CD14-positive monocyte (primary cell): ENCODE results near the gene SLC37A2. TPM values are rescaled to one million over a fixed set of nuclear protein-coding genes. Genes with fewer than 3 reads are reported as not detected.
A peak's percentile ranks its signal among the peaks of the same experiment; 100 is the strongest.

ENCODE experiments used
- DNase-seq, 3 donors: peaks; one replicate each; pipeline ENCODE4 v3.0.0-alpha.2; 2011 to 2022
- H2AFZ ChIP-seq: 2 replicates; pipeline ENCODE4 v1.6.0; 2012; ENCODE audit warnings: mild to moderate bottlenecking, low read depth, low read length, inconsistent platforms; ENCODE audit not compliant: insufficient read depth, poor library complexity, severe bottlenecking
- H3K27ac ChIP-seq, 2 donors: 1 replicate in 1 of 2; 2 replicates in 1 of 2; pipeline ENCODE4 v1.5.1; 2012 to 2013; ENCODE audit warnings: low read length in 2 of 2, control low read depth in 1 of 2, inconsistent platforms in 1 of 2, low read depth in 1 of 2, mild to moderate bottlenecking in 1 of 2
- H3K27me3 ChIP-seq, 2 donors: one replicate each; pipeline versions ENCODE4 v1.6.0 to v1.6.1; 2011 to 2013; ENCODE audit warnings: low read length in 2 of 2; ENCODE audit not compliant: control insufficient read depth in 2 of 2, insufficient read depth in 2 of 2
- H3K36me3 ChIP-seq, 2 donors: replicated peaks in 1 of 2; 1 replicate in 1 of 2; 2 replicates in 1 of 2; pipeline versions ENCODE4 v1.5.1 to v1.6.1; 2012 to 2013; ENCODE audit warnings: low read length in 2 of 2, control low read depth in 1 of 2, inconsistent platforms in 1 of 2, mild to moderate bottlenecking in 1 of 2; ENCODE audit not compliant: insufficient read depth in 2 of 2, control insufficient read depth in 1 of 2
- H3K4me1 ChIP-seq, 2 donors: 1 replicate in 1 of 2; 2 replicates in 1 of 2; pipeline versions ENCODE4 v1.5.1 to v1.6.1; 2012 to 2013; ENCODE audit warnings: low read length in 2 of 2, control low read depth in 1 of 2, inconsistent platforms in 1 of 2, mild to moderate bottlenecking in 1 of 2, moderate library complexity in 1 of 2; ENCODE audit not compliant: insufficient read depth in 2 of 2, control insufficient read depth in 1 of 2
- H3K4me2 ChIP-seq: replicated peaks from 2 replicates; pipeline ENCODE3; 2012; ENCODE audit warnings: low read length, moderate library complexity, mild to moderate bottlenecking; ENCODE audit not compliant: poor library complexity, severe bottlenecking; ENCODE audit errors: extremely low read depth
- H3K4me3 ChIP-seq, 3 experiments: fragments of 200-600 bp in 1 of 3; sonication (generic) in 1 of 3; replicated peaks in 1 of 3; 1 replicate in 2 of 3; 2 replicates in 1 of 3; pipeline ENCODE4 v1.5.1; 2011 to 2013; ENCODE audit warnings: low read length in 3 of 3, mild to moderate bottlenecking in 3 of 3, control low read depth in 2 of 3, low read depth in 2 of 3, inconsistent platforms in 1 of 3, moderate library complexity in 1 of 3
- H3K79me2 ChIP-seq: 2 replicates; pipeline ENCODE4 v1.6.0; 2012; ENCODE audit warnings: mild to moderate bottlenecking, control low read depth, inconsistent platforms, low read length, moderate library complexity; ENCODE audit not compliant: insufficient read depth
- H3K9ac ChIP-seq: 2 replicates; pipeline ENCODE4 v1.6.0; 2017; ENCODE audit warnings: low read length, mild to moderate bottlenecking; ENCODE audit not compliant: insufficient read depth, poor library complexity, severe bottlenecking
- H3K9me3 ChIP-seq, 2 donors: replicated peaks in 1 of 2; 1 replicate in 1 of 2; 2 replicates in 1 of 2; pipeline versions ENCODE4 v1.5.1 to v1.6.1; 2012 to 2013; ENCODE audit warnings: low read length in 2 of 2, control low read depth in 1 of 2; ENCODE audit not compliant: control insufficient read depth in 1 of 2, insufficient read depth in 1 of 2
- H4K20me1 ChIP-seq: 2 replicates; pipeline ENCODE4 v1.6.0; 2012; ENCODE audit warnings: mild to moderate bottlenecking, low read length, control low read depth, moderate library complexity; ENCODE audit not compliant: insufficient read depth
- H3K27ac Mint-ChIP-seq, 7 donors: one replicate each; pipeline ENCODE4 v1.8.0; 2020; ENCODE audit warnings: mild to moderate bottlenecking in 7 of 7, mixed read lengths in 7 of 7, moderate library complexity in 6 of 7, inconsistent platforms in 2 of 7
- H3K27me3 Mint-ChIP-seq, 3 donors: one replicate each; pipeline ENCODE4 v1.8.0; 2021 to 2022; ENCODE audit warnings: low read depth in 3 of 3, mild to moderate bottlenecking in 3 of 3, mixed read lengths in 3 of 3, moderate library complexity in 3 of 3, inconsistent platforms in 1 of 3
- H3K36me3 Mint-ChIP-seq, 2 donors: one replicate each; pipeline ENCODE4 v1.8.0; 2020; ENCODE audit warnings: mixed read lengths in 2 of 2, inconsistent platforms in 1 of 2, mild to moderate bottlenecking in 1 of 2
- H3K4me1 Mint-ChIP-seq: one replicate; pipeline ENCODE4 v1.8.0; 2020; ENCODE audit warnings: mild to moderate bottlenecking, mixed read lengths
- H3K4me3 Mint-ChIP-seq, 2 donors: one replicate each; pipeline ENCODE4 v1.8.0; 2020; ENCODE audit warnings: mild to moderate bottlenecking in 2 of 2, mixed read lengths in 2 of 2, moderate library complexity in 1 of 2
- H3K9me3 Mint-ChIP-seq, 7 donors: one replicate each; pipeline ENCODE4 v1.8.0; 2020 to 2022; ENCODE audit warnings: mixed read lengths in 7 of 7, mild to moderate bottlenecking in 6 of 7, moderate library complexity in 6 of 7, inconsistent platforms in 2 of 7
- CTCF ChIP-seq: fragments of 200-600 bp; IDR thresholded peaks from one replicate; pipeline ENCODE4 v1.8.0; 2022; ENCODE audit warnings: antibody characterized with exemption, mild to moderate bottlenecking
- WGBS: methylation state at CpG from one replicate; pipeline ENCODE4 v1.1.5; 2013; ENCODE audit warnings: missing lambda C conversion rate; ENCODE audit not compliant: insufficient coverage; 5-methylcytosine and 5-hydroxymethylcytosine counted together
- intact Hi-C, 2 donors: fragments of 100-400 bp; cut with micrococcal nuclease; formaldehyde crosslinking; loops; one replicate each; pipeline versions ENCODE4 v1.15.0 to v1.15.1; 2023
- polyA plus RNA-seq, 3 donors: library from polyadenylated mRNA; depleted of rRNA in 1 of 3; unstranded in 2 of 3; stranded (reverse) in 1 of 3; fragments of 300-500 nt in 2 of 3; fragments of >200 nt in 1 of 3; fragmentation: Illumina TruSeq in 2 of 3; gene quantifications; 1 replicate in 2 of 3; 2 replicates in 1 of 3; pipeline ENCODE4 v1.2.3, GENCODE V29; 2012 to 2021

Gene SLC37A2
- polyA plus RNA-seq, 3 donors: 70.8 to 81.5 (median 78.9) TPM

GRCh38 chr11:125036933-125037332 is 26.2 kb upstream of the SLC37A2 start:
- no peaks in the 10 kb centered on the region for H3K79me2 ChIP-seq
- H3K27ac ChIP-seq: no peak overlapping the region
- no peak overlapping the region for H2AFZ ChIP-seq
- peak; percentile 3 to 48 (median 45) for DNase-seq
- H3K4me1 Mint-ChIP-seq: peaks cover 11% of the 10 kb centered on the region
- H3K4me3 ChIP-seq: no peak overlapping the region
- peaks cover 4 to 10% of the 10 kb centered on the region in 2 donors for H3K4me1 ChIP-seq
- intact Hi-C loops: no loop called here
- peaks cover 10 to 23% (median 18%) of the 10 kb centered on the region in 7 donors for H3K9me3 Mint-ChIP-seq
- H3K4me2 ChIP-seq: no peak overlapping the region
- H3K27me3 Mint-ChIP-seq: peaks cover 0 to 2% (median 0%) of the 10 kb centered on the region in 3 donors
- no peaks in the 10 kb centered on the region for H3K36me3 ChIP-seq
- no peak overlapping the region for H3K27ac Mint-ChIP-seq
- H3K9me3 ChIP-seq: peaks cover 10 to 11% of the 10 kb centered on the region in 2 donors
- peaks cover 17 to 25% of the 10 kb centered on the region in 2 donors for H3K36me3 Mint-ChIP-seq
- no peak overlapping the region for H3K9ac ChIP-seq
- TF ChIP-seq CTCF: no peak
- H4K20me1 ChIP-seq: no peaks in the 10 kb centered on the region
- no CpG with 5 or more reads among the region's 1 CpG for WGBS
- H3K27me3 ChIP-seq: no peaks in the 10 kb centered on the region
- H3K4me3 Mint-ChIP-seq: no peak overlapping the region

- Histone ChIP-seq H3K4me2 (no peak overlapping the region), H3K79me2 (no peaks in the 10 kb centered on the region), H3K9ac (no peak overlapping the region), H3K27ac (no peak overlapping the region), H3K36me3 (no peaks in the 10 kb centered on the region), H3K9me3 (no peaks in the 10 kb centered on the region), H3K4me1 (no peaks in the 10 kb centered on the region), H3K27me3 (no peaks in the 10 kb centered on the region), H2AFZ (no peak overlapping the region), H4K20me1 (no peaks in the 10 kb centered on the region), H3K4me3 (no peak overlapping the region)
- H3K9me3 Mint-ChIP-seq: peaks cover 0 to 8% (median 2%) of the 10 kb centered on the region in 7 donors
- H3K4me3 Mint-ChIP-seq: no peak overlapping the region
- H3K36me3 Mint-ChIP-seq: peaks cover 0 to 10% of the 10 kb centered on the region in 2 donors
- DNase-seq: no peak
- no peaks in the 10 kb centered on the region for H3K27me3 Mint-ChIP-seq
- H3K4me1 Mint-ChIP-seq: no peaks in the 10 kb centered on the region
- H3K27ac Mint-ChIP-seq: no peak overlapping the region
- intact Hi-C loops: no loop called here
- no peak for TF ChIP-seq CTCF
- no CpG with 5 or more reads among the region's 4 CpGs for WGBS
Observed at GRCh38 chr11:125049164-125049792, 13.8 kb upstream of the SLC37A2 start.
